ENCODE results near the gene TCEA2.

DNA sequence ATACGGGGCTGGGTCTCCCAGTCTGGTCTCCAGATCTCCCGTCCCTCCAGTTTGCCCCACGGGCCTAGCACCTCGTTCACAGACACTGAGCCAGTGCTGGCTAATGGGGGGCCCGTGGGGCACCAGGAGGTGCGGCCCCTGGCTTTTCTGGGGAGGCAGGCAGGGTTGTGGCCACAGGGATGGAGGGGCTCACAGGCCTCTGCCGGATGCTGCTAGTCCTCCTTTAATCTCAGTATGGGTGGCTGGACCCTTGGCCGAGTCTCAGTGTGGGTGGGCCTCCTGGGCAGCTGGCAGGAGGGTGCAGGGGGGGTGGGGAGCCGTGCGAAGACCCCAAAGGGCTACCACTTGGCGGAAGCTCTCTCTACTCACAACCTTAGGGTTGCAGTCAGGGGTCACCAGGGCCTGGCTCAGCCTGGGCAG lies 12.0 kb upstream of the TCEA2 start:
- TF ChIP-seq GATA2 (IDR thresholded peaks at IDR 0.05; ENCODE audit: low read depth, low read length): no peak
- TF ChIP-seq GATA3 (IDR thresholded peaks at IDR 0.05; ENCODE audit: low read depth, low read length): no peak
